ENCODE data around the gene RPS6KA1.
A peak's percentile ranks its signal among the peaks of the same experiment; 100 is the strongest.

Gene RPS6KA1

GRCh38 chr1:26541431-26541815 lies 11.9 kb downstream of the RPS6KA1 start:
- Histone ChIP-seq H3K9me3 (ENCODE audit: severe bottlenecking) (no peaks in the 10 kb centered on the region), H3K27ac (ENCODE audit: poor library complexity, severe bottlenecking) (peak overlapping the region; percentile 39), H3K4me1 (ENCODE audit: insufficient read depth, poor library complexity, severe bottlenecking) (peaks cover 31% of the 10 kb centered on the region), H3K36me3 (ENCODE audit: low read depth) (peaks cover 44% of the 10 kb centered on the region), H3K27me3 (ENCODE audit: insufficient read depth, poor library complexity, severe bottlenecking) (no peaks in the 10 kb centered on the region), H3K4me3 (ENCODE audit: severe bottlenecking) (no peak overlapping the region)
- no peak for ATAC-seq (ENCODE audit: low read depth)
- TF ChIP-seq CTCF (IDR thresholded peaks at IDR 0.05; ENCODE audit: poor library complexity, severe bottlenecking): no peak
- no peak for DNase-seq (ENCODE audit: low spot score)

- H3K36me3 ChIP-seq (ENCODE audit: low read depth): peaks cover 44% of the 10 kb centered on the region
- H3K9me3 ChIP-seq (ENCODE audit: severe bottlenecking): no peaks in the 10 kb centered on the region
- H3K4me3 ChIP-seq (ENCODE audit: severe bottlenecking): no peak overlapping the region
- DNase-seq (ENCODE audit: low spot score): no peak
- peaks cover 32% of the 10 kb centered on the region for H3K4me1 ChIP-seq (ENCODE audit: insufficient read depth, poor library complexity, severe bottlenecking)
- peak; percentile 43 for ATAC-seq (ENCODE audit: low read depth)
- peak overlapping the region; percentile 39 for H3K27ac ChIP-seq (ENCODE audit: poor library complexity, severe bottlenecking)
- H3K27me3 ChIP-seq (ENCODE audit: insufficient read depth, poor library complexity, severe bottlenecking): no peaks in the 10 kb centered on the region
- TF ChIP-seq CTCF (IDR thresholded peaks at IDR 0.05; ENCODE audit: poor library complexity, severe bottlenecking): no peak
Measured at GRCh38 chr1:26541816-26542711, 12.5 kb downstream of the RPS6KA1 start.

GRCh38 chr1:26542771-26543451 lies 13.3 kb downstream of the RPS6KA1 start:
- H3K36me3 ChIP-seq (ENCODE audit: low read depth): peaks cover 44% of the 10 kb centered on the region
- no peak overlapping the region for H3K4me3 ChIP-seq (ENCODE audit: severe bottlenecking)
- H3K27me3 ChIP-seq (ENCODE audit: insufficient read depth, poor library complexity, severe bottlenecking): no peaks in the 10 kb centered on the region
- DNase-seq (ENCODE audit: low spot score) (no peak), ATAC-seq (ENCODE audit: low read depth) (no peak)
- H3K4me1 ChIP-seq (ENCODE audit: insufficient read depth, poor library complexity, severe bottlenecking): peaks cover 26% of the 10 kb centered on the region
- H3K27ac ChIP-seq (ENCODE audit: poor library complexity, severe bottlenecking): peak overlapping the region; percentile 39
- H3K9me3 ChIP-seq (ENCODE audit: severe bottlenecking): no peaks in the 10 kb centered on the region
- no peak for TF ChIP-seq CTCF (IDR thresholded peaks at IDR 0.05; ENCODE audit: poor library complexity, severe bottlenecking)

- Histone ChIP-seq H3K9me3 (ENCODE audit: severe bottlenecking) (no peaks in the 10 kb centered on the region), H3K27me3 (ENCODE audit: insufficient read depth, poor library complexity, severe bottlenecking) (no peaks in the 10 kb centered on the region), H3K4me1 (ENCODE audit: insufficient read depth, poor library complexity, severe bottlenecking) (peaks cover 22% of the 10 kb centered on the region), H3K27ac (ENCODE audit: poor library complexity, severe bottlenecking) (no peak overlapping the region), H3K36me3 (ENCODE audit: low read depth) (peaks cover 40% of the 10 kb centered on the region), H3K4me3 (ENCODE audit: severe bottlenecking) (no peak overlapping the region)
- DNase-seq (ENCODE audit: low spot score) (no peak), ATAC-seq (ENCODE audit: low read depth) (no peak)
- no peak for TF ChIP-seq CTCF (IDR thresholded peaks at IDR 0.05; ENCODE audit: poor library complexity, severe bottlenecking)
Measured at GRCh38 chr1:26543462-26543861, 13.9 kb downstream of the RPS6KA1 start.

Measured in RWPE2 (cell line).